HG03060 (cell line): Measurements from ENCODE around the gene HHIPL1.

Experiments
- ATAC-seq: cut with Tn5 transposase; IDR thresholded peaks from one replicate; pipeline ENCODE4 v1.9.1; 2021; ENCODE audit warnings: low read depth, moderate number of reproducible peaks; ENCODE audit not compliant: unreplicated experiment

HHIPL1 gene

GRCh38 chr14:99673305-99674063 lies 28.6 kb downstream of the HHIPL1 start:
- no peak for ATAC-seq

- ATAC-seq: no peak
These were observed 29.2 kb downstream of the HHIPL1 start for GRCh38 chr14:99674064-99674650.

- ATAC-seq: no peak
These were observed 29.9 kb downstream of the HHIPL1 start for GRCh38 chr14:99674776-99675381.

DNA sequence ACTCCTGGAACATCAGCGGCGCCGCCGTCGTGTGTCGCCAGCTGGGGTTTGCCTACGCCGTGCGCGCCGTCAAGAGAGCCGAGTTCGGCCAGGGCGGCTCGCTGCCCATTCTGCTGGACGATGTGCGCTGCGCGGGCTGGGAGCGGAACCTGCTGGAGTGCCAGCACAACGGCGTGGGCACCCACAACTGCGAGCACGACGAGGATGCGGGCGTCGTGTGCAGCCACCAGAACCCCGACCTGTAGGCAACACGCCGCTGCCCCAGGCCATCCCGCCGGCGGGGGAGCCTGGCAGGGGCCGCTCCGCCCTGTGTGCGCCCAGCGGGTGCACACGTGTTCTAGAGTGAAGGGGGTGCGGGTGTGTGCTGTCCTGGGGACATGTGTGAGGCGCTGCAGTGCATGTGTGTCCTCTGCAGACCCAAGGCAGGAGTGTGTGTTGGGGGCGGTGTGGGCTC lies 30.5 kb downstream of the HHIPL1 start:
- ATAC-seq: no peak

- ATAC-seq: no peak
These were observed 31.0 kb downstream of the HHIPL1 start for GRCh38 chr14:99675951-99676350.

DNA sequence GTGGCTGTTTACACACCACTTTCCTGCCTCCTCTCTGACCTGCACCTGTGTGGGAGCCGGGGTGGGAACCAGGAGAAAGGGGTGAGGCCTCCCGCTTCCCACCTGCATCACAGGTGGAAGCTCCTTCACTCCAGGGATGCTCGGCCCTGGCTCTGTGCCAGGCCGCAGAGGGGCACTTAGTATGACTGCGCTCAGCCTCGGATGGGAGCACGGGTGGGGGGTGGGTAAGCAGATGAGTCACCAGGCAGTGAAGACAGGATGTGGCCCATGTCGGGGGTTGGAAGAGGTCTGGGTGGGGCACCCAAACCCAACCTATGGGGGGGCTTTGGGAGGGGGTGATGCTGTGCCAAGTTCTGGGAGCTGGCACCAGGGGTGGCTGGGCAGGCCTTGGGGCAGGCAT lies 31.7 kb downstream of the HHIPL1 start:
- no peak for ATAC-seq

- no peak for ATAC-seq
These were observed 32.6 kb downstream of the HHIPL1 start for GRCh38 chr14:99677231-99678140.

GRCh38 chr14:99678198-99678597 lies 33.3 kb downstream of the HHIPL1 start:
- ATAC-seq: no peak

- ATAC-seq: no peak
These were observed 34.2 kb downstream of the HHIPL1 start for GRCh38 chr14:99679111-99679510.

GRCh38 chr14:99679543-99679942 lies 34.6 kb downstream of the HHIPL1 start:
- ATAC-seq: no peak

DNA sequence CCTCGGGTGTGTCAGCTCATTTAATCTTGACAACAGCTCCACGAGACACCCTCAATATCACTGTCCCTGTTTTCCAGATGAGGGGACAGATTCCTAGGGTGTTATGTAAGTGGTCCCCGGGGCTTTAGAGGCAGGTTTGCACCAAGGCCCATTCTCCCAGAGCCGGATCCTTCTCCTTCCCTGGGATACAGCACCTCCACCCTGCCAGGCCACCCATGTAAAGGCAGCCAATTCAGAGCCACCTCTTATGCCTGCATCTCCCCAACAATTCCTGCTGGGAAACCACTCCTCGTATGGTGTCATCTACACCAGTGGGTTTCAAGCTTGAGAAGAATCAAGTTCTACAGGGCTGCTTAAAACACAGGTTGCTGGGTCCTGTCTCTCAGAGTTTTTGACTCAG lies 35.1 kb downstream of the HHIPL1 start:
- ATAC-seq: no peak

GRCh38 chr14:99681101-99681831 lies 36.3 kb downstream of the HHIPL1 start:
- ATAC-seq: no peak

DNA sequence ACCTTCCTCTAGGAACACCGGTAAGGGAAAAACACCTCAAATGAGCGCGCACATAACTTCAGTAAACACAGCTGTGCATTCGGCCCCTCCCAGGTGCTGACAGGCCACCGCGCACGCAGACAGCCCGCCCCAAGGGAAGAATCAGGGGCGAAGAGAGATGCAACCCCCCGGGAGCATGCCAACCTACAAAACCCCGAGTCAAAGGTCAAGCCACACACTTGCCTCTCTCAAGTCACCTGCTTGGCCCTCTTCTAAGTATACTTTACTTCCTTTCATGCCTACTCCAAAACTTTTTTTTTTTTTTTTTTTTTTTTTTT lies 36.9 kb downstream of the HHIPL1 start:
- ATAC-seq: no peak

GRCh38 chr14:99682809-99683618 lies 38.1 kb downstream of the HHIPL1 start:
- no peak for ATAC-seq

DNA sequence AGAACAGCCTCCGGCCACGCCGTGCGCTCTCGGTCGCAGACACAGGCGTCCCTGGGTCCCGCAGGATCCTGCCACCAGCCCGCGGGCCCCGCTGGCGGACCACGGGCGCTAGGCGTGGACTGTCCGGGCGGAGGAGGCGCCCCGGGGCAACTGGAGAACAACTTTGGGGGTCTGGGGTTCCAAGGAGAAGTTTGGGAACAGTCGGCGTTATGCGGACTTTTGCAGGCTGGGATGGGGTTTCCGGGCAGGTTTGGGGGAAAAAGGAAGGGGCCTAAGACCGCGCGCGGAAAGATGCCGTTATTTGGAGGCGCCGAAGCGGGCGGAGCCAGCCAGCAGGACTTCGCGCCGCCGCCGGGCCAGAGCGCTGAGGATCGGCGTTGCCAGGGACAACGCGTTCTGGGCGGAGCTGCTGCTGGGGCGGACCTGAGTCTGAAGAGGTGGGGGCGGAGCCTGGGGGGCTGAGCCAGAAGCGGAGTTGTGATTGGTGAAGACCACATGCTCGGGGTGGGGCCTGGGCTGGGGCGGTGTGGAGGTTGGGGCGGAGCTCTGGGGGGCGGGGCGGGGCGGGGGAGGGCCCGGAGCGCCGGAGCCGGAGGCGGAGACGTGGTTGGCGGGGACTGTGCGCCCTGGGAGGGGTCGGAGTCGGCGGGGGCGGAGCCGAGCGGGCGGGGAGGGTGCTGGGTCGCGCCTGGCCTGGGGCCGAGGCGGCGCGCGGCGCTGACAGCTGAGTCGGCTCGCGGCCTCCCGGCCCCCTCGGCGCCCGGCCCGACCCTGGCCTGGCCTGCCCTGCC lies 38.9 kb downstream of the HHIPL1 start, which contains the start of gene CYP46A1:
CYP46A1 (plus strand) TSS at position 680 of the 791 bp plus-strand sequence. CDS start 120 bp downstream, outside the sequence.
- ATAC-seq: peak; percentile 87

GRCh38 chr14:99684410-99684934 lies 39.5 kb downstream of the HHIPL1 start:
- ATAC-seq: peak; percentile 22

- no peak for ATAC-seq
These were observed 40.2 kb downstream of the HHIPL1 start for GRCh38 chr14:99685151-99685591.

GRCh38 chr14:99685596-99685995 lies 40.7 kb downstream of the HHIPL1 start:
- no peak for ATAC-seq
